GM20431 (cell line): ENCODE measurements around the gene ASGR2.
"Not testable (repeated sequence)": the region's sequence is repeated elsewhere in the genome, so short reads cannot be mapped to it uniquely, and the experiment has no call there.

Source experiments
- in situ Hi-C: fragments of 300-500 bp; cut with MseI, MboI; formaldehyde crosslinking; loops from one replicate; pipeline ENCODE4 v1.15.0; 2020; ENCODE audit warnings: low sequenced_read_pairs; ENCODE audit not compliant: unreplicated experiment

The ASGR2 gene, protein sequence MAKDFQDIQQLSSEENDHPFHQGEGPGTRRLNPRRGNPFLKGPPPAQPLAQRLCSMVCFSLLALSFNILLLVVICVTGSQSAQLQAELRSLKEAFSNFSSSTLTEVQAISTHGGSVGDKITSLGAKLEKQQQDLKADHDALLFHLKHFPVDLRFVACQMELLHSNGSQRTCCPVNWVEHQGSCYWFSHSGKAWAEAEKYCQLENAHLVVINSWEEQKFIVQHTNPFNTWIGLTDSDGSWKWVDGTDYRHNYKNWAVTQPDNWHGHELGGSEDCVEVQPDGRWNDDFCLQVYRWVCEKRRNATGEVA

GRCh38 chr17:7114241-7114874 is at the start of gene ASGR2:
ASGR2 (minus strand) TSS chr17:7114822; CDS start chr17:7114240, 582 bp downstream.
- in situ Hi-C loops = no loop called here

- in situ Hi-C loops = not testable (repeated sequence)
Measured at GRCh38 chr17:7159571-7159970, 44.9 kb upstream of the ASGR2 start.

DNA sequence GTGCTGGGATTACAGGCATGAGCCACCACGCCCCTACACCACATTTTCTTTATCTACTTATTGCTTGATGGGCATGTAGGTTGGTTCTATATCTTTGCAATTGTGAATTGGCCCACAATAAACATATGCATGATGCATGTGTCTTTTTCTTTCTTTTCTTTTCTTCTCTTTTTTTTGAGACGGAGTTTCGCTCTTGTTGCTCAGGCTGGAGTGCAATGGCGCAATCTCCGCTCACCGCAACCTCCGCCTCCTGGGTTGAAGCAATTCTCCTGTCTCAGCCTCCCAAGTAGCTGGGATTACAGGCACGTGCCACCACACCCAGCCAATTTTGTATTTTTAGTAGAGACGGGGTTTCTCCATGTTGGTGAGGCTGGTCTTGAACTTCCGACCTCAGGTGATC is 43.8 kb upstream of the ASGR2 start:
- in situ Hi-C loops = not testable (repeated sequence)

- in situ Hi-C loops = no loop called here
Measured at GRCh38 chr17:7156342-7156940, 41.8 kb upstream of the ASGR2 start.

DNA sequence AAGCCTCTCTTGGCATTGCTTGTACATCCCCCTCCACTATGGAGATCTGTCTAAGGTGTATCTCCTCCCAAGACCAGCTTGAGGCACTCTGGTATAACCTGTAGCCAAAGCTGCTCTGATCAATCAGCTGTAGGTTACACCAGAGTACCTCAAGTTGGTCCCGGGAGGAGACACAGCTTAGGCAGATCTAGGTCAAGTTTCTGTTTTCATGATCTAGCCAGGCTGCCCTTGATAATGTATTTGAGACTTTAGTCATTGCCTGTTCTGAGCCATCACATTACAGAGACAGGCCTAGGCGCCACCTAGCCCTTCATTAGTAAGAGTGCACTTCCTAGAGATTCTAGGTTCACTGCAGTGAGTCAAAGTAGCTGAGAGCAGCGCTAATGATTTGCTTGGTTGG is 33.1 kb upstream of the ASGR2 start:
- in situ Hi-C loops = no loop called here

GRCh38 chr17:7146115-7146514 is 31.5 kb upstream of the ASGR2 start:
- in situ Hi-C loops = no loop called here

DNA sequence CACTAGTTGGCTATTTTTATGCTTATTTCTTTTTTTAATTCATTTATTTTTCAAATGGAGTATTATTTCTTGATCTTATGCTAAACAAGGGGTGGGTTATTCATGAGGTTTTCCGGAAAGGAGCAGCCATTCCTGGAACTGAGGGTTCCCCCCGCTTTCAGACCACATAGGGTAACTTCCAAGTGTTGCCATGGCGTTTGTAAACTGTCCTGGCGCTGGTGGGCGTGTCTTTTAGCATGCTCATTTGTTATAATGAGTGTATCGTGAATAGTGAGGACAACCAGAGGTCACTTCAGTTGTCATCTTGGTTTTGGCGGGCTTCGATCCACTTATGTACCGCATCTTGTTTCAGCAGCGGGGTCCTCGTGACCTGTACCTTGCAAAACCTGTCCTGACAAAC is 29.6 kb upstream of the ASGR2 start:
- in situ Hi-C loops = no loop called here

DNA sequence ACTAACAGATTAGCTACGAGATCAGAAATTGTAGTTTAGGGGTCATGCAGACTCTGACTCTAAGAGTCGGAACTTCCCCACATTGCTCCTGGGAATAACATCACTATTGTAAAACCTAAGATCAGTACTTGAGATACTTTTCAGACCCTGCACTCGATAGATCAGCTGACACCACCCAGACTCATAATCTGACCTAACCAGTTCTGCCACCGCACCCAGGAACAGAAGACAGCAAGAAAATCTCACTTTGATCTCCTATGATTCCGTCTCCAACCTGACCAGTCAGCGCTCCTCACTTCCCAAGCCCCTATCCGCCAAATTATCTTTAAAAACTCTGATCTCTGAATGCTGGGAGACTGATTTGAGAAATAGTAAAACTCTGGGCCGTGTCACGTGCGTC is 27.2 kb upstream of the ASGR2 start:
- in situ Hi-C loops = no loop called here

- in situ Hi-C loops = loop anchor here (5.0 kb wide), 1 partner anchor 87 kb away; no protein-coding TSS in a partner anchor
Measured at GRCh38 chr17:7139400-7139799, 24.8 kb upstream of the ASGR2 start.

- in situ Hi-C loops = loop anchor here (5.0 kb wide), 1 partner anchor 87 kb away; no protein-coding TSS in a partner anchor
Measured at GRCh38 chr17:7138800-7139381, 24.3 kb upstream of the ASGR2 start.

DNA sequence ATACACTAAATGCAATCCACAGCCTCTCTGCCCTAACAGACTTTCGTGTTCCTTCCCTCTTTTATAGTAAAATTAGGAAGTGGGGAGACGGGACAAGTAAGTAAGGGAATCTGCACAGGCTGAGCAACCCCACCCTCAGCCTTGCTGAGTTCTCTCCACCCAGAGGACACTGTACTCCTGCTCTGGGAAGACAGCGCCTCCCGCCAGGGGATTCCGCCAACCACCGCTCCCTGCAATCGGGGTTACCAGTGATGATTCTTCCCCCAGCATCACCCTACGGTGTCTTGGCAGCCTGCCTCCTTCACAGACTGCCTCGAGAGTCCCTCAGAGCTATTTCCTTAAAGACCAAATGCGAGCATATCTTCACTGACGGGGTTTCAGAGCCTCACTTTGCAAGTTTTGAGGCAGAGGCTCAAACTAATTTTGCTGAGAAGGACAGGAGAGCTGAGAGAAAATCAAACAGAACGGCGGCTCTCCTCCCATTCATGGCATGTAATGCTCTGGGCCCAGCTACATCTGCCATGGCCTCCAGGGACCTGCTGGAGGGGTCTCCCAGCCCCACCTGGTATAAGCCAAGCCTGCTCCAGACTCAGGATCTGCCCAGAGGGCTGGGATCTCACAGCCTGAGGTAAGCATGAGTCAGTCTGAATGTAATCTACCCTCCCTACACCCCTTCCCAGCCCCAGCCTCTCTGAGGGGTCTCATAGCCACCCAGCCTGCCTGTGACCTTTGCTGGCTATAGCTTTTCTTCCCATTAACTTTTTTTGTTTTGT is 22.7 kb upstream of the ASGR2 start:
- in situ Hi-C loops = loop anchor here (5.0 kb wide), 1 partner anchor 85 kb away; no protein-coding TSS in a partner anchor

GRCh38 chr17:7136266-7136877 is 21.8 kb upstream of the ASGR2 start:
- in situ Hi-C loops = loop anchor here (5.0 kb wide), 1 partner anchor 84 kb away; no protein-coding TSS in a partner anchor

GRCh38 chr17:7133916-7134315 is 19.3 kb upstream of the ASGR2 start:
- in situ Hi-C loops = no loop called here

GRCh38 chr17:7133424-7133823 is 18.8 kb upstream of the ASGR2 start:
- in situ Hi-C loops = no loop called here

DNA sequence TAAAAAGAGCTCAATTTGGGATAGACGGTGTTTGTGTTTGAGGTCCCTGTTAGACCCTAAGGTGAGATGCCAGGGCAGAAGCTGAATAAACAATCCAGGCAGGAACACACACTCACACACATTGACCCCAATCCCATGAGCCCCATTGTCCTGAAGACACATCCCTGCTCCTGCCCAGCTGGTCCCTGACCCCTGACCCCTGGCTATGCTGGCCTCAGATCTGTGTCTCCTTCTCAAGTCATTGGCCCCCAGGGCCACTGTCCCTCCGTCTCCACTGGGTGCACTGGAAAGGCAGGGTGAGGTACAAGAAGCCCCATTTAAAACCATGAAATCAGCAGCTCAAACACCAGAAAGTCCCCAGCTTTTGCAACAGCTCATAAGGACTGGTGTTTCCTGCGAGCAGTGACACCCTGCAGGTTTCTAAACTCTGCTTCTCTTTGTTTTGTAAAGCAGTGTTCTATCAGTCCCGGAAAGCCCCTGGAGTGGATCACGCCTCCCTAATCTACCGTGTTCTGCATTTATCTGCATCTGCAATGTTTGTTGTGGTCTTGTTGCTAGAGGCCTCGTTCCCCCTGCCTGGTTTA is 18.0 kb upstream of the ASGR2 start:
- in situ Hi-C loops = no loop called here

DNA sequence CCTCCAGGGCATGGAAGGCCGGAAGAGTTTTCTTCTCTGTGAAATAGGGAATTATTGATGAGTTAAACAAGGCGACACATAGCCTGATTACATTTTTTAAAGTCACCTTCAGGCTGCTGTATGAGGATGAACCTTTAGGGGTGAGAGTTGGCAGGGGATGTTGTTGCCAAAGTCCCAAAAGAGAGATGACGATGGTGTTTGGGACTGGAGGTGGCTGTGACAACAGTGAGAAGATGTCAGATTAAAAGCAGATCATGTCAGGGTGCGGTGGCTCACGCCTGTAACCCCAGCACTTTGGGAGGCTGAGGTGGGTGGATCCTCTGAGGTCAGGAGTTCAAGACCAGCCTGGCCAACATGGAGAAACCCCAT is 16.8 kb upstream of the ASGR2 start:
- in situ Hi-C loops = no loop called here

DNA sequence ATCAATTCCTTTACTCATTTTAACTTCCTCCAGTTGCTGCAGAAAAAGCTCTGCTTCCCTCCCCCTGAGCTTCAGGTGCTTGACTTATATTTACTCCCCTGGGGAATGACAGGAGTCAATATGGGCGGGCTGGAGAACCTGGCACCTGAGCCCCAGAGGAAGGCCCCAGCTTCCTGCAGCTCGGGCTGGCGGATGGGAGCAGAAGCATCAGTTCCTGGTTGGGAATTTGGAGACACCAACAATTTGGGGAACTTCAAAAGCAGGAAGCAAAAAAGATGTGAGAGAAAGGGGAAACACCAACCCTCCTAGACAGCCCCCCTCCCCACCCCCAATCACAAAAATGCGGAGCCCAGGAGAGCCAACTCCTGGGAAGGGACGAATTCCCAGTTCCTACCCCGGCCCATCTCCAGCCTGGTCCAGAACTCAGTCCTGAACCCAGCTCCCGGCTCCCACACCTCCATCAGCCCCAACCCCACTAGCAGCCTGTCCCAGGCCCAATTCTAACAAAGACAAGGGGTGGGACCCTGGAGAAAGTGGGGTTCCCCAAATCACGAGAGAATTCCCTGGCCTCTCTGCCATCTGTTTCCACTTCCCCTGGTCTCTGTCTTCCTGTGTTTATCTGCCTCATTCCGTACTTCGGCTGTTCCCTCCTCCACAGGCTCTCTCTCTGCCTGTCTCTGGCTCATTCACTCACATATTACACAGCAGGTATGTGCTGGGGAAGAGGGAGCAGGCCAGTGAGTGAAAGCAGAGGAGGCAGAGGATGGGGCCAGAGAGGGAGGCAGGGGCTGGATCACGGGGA is 16.2 kb upstream of the ASGR2 start:
- in situ Hi-C loops = no loop called here

DNA sequence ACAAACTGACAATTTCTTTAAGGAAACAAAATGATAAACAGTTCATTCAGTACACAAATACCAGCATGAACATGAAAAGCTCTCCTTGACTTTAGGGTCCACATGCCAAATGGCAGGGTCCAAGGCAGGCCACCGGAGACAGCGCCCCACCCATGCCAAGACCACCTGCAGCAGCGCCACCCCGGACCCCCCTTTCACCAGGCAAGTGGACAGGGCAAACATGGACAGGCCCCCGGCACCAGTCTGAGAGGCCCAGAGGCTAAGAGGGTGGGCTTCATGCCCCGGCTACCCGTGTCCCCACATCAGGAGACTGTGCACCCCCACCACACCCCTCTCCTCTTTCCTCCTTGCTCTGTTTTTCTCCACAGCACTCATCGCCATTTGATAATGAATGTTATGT is 14.7 kb upstream of the ASGR2 start:
- in situ Hi-C loops = no loop called here

- in situ Hi-C loops = no loop called here
Measured at GRCh38 chr17:7128160-7128559, 13.5 kb upstream of the ASGR2 start.
